Measurements from ENCODE around the gene OR7G1.

Gene OR7G1

DNA sequence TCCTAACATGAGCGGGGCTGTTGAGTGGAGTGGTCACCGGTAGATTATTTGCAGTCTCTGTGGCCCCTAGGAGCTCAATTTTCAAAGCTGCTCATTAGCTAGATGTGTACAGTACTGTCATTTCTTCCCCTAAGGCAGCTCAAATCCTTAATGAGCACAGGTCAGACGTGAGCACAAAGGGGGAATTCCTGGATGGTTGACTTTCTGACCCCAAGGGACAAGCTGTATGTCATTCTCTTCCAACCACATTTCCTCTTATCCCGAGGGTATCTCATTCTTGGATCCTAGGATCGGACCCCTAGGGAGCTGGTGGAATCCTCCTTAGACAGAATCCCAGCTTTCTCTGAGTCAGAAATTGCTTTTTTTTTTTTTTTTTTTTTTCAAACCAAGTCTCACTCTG is 16.9 kb upstream of the OR7G1 start:
- no peak for DNase-seq (ENCODE audit: low read depth)
- TF ChIP-seq, protein P1, sequence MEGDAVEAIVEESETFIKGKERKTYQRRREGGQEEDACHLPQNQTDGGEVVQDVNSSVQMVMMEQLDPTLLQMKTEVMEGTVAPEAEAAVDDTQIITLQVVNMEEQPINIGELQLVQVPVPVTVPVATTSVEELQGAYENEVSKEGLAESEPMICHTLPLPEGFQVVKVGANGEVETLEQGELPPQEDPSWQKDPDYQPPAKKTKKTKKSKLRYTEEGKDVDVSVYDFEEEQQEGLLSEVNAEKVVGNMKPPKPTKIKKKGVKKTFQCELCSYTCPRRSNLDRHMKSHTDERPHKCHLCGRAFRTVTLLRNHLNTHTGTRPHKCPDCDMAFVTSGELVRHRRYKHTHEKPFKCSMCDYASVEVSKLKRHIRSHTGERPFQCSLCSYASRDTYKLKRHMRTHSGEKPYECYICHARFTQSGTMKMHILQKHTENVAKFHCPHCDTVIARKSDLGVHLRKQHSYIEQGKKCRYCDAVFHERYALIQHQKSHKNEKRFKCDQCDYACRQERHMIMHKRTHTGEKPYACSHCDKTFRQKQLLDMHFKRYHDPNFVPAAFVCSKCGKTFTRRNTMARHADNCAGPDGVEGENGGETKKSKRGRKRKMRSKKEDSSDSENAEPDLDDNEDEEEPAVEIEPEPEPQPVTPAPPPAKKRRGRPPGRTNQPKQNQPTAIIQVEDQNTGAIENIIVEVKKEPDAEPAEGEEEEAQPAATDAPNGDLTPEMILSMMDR (conservative IDR thresholded peaks at IDR 0.05; ENCODE audit: low read length) = no peak
- no peak overlapping the region for H3K4me3 ChIP-seq (ENCODE audit: low read length)

DNA sequence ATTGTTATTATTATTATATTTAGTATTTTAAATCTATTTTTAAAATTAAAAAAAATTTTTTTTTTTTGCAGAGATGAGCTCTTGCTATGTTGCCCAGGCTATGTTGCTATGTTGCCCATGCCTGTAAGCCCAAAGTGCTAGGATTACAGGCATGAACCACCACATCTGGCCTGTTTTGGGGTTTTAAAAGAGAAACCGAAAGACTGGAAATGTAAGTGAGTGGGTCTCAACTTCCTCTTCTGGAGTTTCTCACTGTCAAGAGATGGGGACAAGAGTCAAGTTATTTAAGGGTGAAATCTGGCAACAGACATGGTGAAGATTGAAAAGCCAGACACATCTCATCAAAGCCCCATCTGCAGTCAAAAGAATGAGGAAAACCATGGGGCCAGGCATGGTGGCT is 15.4 kb upstream of the OR7G1 start:
- H3K4me3 ChIP-seq (ENCODE audit: low read length) = no peak overlapping the region
- TF ChIP-seq, protein P1 (conservative IDR thresholded peaks at IDR 0.05; ENCODE audit: low read length) = no peak
- DNase-seq (ENCODE audit: low read depth) = no peak

DNA sequence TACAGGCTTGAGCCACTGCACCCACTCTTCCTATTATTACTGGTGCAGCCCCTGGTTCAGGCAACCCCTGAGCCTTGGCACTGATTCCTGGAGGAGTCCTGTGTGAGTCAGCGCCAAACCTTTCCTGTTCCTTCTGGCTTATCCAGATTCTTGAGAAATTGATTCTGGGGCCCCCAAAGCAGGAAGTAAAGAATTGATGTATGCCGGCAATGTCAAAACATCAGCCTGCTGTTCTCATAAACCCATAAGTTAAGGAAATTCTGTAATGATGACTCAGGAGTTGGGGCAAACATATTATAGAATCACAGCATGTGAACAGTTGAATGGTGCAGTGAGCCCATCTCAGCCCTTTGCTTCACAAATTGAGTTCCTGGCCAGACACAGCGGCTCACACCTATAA is 12.6 kb upstream of the OR7G1 start:
- TF ChIP-seq, protein P1 (conservative IDR thresholded peaks at IDR 0.05; ENCODE audit: low read length) = no peak
- H3K4me3 ChIP-seq (ENCODE audit: low read length) = no peak overlapping the region
- no peak for DNase-seq (ENCODE audit: low read depth)

DNA sequence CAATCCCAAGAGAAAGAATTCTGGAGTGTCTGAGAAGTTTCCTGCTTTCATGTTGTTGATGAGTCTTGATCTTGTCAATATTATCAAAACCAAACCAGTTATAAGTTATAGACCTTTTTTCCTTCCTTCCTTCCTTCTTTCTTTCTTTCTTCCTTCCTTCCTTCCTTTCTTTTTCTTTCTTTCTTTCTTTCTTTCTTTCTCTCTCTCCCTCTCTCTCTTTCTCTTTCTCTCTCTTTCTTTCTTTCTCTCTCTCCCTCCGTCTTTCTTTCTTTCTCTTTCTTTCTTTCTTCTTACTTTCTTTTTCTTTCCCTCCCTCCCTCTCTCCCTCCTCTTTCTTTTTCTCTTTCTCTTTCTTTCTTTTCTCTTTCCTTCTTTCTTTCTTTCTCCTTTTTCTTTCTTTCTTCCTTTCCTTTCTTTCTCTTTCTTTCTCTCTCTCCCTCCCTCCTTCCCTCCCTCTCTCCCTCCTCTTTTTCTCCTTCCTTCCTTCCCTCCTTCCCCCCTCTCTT is 11.4 kb upstream of the OR7G1 start, which contains the start of gene OR7G3:
OR7G3 (minus strand) TSS at position 51 of the 506 bp plus-strand sequence; CDS start at position 51, 0 bp downstream.
- H3K4me3 ChIP-seq (ENCODE audit: low read length) = no peak within 1 kb of the TSS
- no peak for DNase-seq (ENCODE audit: low read depth)
- TF ChIP-seq, protein P1 (conservative IDR thresholded peaks at IDR 0.05; ENCODE audit: low read length) = no peak

DNA sequence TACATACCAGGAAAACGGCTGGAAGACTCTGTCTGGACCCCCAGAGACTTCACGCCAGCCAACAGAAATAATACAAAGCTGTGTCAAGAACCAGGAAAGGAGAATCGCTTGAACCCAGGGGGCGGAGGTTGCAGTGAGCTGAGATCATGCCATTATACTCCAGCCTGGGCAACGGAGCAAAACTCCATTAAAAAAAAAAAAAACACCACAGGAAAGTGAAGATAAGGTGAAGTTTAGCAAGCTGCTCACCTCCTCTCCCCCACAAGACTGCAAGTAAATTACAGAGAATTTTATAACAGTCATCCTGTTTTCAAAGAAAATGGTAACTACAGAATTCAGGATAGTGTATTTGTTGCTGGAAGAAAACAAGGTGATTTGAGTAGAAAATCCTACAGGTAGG is 984 bp upstream of the OR7G1 start:
- no peak overlapping the region for H3K4me3 ChIP-seq (ENCODE audit: low read length)
- no peak for DNase-seq (ENCODE audit: low read depth)
- TF ChIP-seq, protein P1 (conservative IDR thresholded peaks at IDR 0.05; ENCODE audit: low read length) = no peak

DNA sequence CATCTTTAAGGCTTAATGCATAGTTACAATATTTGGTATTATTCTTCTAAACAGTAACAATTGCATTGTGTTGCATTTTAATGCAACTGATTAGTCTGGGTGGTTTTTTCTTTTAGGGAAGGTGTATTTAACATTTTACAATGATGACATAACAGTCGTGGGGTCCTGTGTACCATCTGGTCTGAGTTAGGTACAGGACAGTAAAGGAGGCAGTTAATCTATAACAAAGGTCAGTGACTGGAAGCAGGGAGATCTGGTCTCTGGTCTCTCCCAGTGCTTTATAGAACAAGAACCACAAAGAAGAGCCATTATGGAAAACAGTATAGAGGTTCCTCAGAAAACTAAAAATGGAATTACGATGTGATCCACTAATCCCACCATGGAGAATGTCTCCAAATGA is 5.6 kb downstream of the OR7G1 start:
- TF ChIP-seq, protein P1 (conservative IDR thresholded peaks at IDR 0.05; ENCODE audit: low read length) = no peak
- H3K4me3 ChIP-seq (ENCODE audit: low read length) = no peak overlapping the region
- no peak for DNase-seq (ENCODE audit: low read depth)

DNA sequence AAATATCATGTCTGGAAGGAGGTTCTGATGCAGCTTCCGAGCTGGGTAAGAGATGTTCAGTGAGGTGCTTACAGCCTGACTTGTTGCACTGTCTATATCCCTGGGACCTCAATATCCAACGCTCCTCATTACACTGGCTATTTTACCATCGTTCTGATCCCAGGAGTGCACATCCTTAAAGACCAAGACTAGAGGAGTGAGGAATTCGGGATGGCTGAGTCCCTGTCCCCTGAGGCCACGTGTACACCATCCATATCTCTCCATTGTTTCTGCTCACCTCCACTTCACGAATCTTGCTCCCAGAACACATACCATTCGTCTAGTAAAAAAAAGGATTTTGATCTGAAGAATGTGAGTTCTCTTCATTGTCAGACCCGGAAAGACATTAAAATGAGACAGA is 8.2 kb downstream of the OR7G1 start, which contains the start of gene OR7G2:
OR7G2 (minus strand) TSS at position 101 of the 400 bp plus-strand sequence. CDS start 4,232 bp downstream, outside the sequence.
- TF ChIP-seq, protein P1 (conservative IDR thresholded peaks at IDR 0.05; ENCODE audit: low read length) = no peak
- no peak within 1 kb of the TSS for H3K4me3 ChIP-seq (ENCODE audit: low read length)
- no peak for DNase-seq (ENCODE audit: low read depth)
